OCI-LY7 (cell line): ENCODE results near the gene ADAMTS4.

Source experiments
- EZH2phosphoT487 ChIP-seq: fragments of 200-600 bp; sonication (generic); IDR thresholded peaks from 2 replicates; pipeline ENCODE4 v1.6.1; 2018; ENCODE audit warnings: low read depth, borderline replicate concordance, mild to moderate bottlenecking, mixed run types, antibody characterized with exemption, low read length, moderate library complexity, mixed read lengths
- TF ChIP-seq, protein P1 (sequence below): fragments of 200-600 bp; sonication (generic); conservative IDR thresholded peaks from 2 replicates; pipeline ENCODE4 v1.5.1; 2014; ENCODE audit warnings: mild to moderate bottlenecking, antibody characterized with exemption, low read length, moderate library complexity, mixed read lengths

DNA sequence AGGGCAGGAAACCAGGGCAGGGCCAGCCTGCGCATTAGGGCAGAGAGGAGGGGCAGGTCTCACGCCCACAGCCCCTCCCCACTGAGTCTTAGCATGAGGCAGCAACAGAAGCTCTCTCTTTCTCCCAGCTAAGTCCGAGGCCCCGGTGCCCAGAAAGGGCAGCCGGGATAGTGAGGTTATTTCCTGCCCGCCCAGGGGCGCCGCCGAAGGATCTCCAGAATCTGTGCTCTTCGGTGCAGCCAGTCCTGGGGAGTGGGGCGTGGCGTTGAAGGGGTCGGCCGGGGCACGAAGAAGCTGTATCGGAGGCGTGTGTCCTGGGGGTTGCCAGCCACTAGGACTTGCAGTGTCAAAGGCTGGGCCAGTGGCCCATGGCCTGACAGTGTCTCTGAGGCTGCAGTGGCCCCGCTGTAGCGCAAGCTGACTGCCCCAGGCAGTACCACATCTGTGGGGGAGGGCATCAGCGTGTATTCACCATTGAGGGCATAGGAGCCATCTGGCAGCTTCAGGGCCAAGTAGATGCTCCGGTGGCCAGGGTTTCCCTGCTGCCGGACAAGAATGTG, 7.8 kb downstream of the ADAMTS4 start:
- TF ChIP-seq, protein P1, sequence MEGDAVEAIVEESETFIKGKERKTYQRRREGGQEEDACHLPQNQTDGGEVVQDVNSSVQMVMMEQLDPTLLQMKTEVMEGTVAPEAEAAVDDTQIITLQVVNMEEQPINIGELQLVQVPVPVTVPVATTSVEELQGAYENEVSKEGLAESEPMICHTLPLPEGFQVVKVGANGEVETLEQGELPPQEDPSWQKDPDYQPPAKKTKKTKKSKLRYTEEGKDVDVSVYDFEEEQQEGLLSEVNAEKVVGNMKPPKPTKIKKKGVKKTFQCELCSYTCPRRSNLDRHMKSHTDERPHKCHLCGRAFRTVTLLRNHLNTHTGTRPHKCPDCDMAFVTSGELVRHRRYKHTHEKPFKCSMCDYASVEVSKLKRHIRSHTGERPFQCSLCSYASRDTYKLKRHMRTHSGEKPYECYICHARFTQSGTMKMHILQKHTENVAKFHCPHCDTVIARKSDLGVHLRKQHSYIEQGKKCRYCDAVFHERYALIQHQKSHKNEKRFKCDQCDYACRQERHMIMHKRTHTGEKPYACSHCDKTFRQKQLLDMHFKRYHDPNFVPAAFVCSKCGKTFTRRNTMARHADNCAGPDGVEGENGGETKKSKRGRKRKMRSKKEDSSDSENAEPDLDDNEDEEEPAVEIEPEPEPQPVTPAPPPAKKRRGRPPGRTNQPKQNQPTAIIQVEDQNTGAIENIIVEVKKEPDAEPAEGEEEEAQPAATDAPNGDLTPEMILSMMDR = no peak
- no peak for TF ChIP-seq EZH2phosphoT487
